Measurements from ENCODE around the gene CLSTN2.

The CLSTN2 gene

GRCh38 chr3:140552403-140552802, 617.4 kb downstream of the CLSTN2 start:
- no peak for DNase-seq (ENCODE audit: low spot score)

- DNase-seq (ENCODE audit: low spot score): no peak
Measured at GRCh38 chr3:140552898-140553297, 617.9 kb downstream of the CLSTN2 start.

GRCh38 chr3:140553591-140553990, 618.6 kb downstream of the CLSTN2 start:
- DNase-seq (ENCODE audit: low spot score): no peak

GRCh38 chr3:140555666-140556065, 620.7 kb downstream of the CLSTN2 start:
- DNase-seq (ENCODE audit: low spot score): no peak

GRCh38 chr3:140557476-140557875, 622.5 kb downstream of the CLSTN2 start:
- DNase-seq (ENCODE audit: low spot score): no peak

GRCh38 chr3:140559546-140559945, 624.6 kb downstream of the CLSTN2 start:
- DNase-seq (ENCODE audit: low spot score): no peak

- DNase-seq (ENCODE audit: low spot score): no peak
Measured at GRCh38 chr3:140563206-140563760, 628.3 kb downstream of the CLSTN2 start.

GRCh38 chr3:140568131-140568530, 633.1 kb downstream of the CLSTN2 start:
- DNase-seq (ENCODE audit: low spot score): peak; percentile 67

- peak; percentile 77 for DNase-seq (ENCODE audit: low spot score)
Measured at GRCh38 chr3:140568842-140569520, 634.0 kb downstream of the CLSTN2 start.

- no peak for DNase-seq (ENCODE audit: low spot score)
Measured at GRCh38 chr3:140570602-140571001, 635.6 kb downstream of the CLSTN2 start.

- no peak for DNase-seq (ENCODE audit: low spot score)
Measured at GRCh38 chr3:140571836-140572235, 636.9 kb downstream of the CLSTN2 start.

- no peak for DNase-seq (ENCODE audit: low spot score)
Measured at GRCh38 chr3:140572334-140572733, 637.3 kb downstream of the CLSTN2 start.

- DNase-seq (ENCODE audit: low spot score): no peak
Measured at GRCh38 chr3:140573011-140573410, 638.0 kb downstream of the CLSTN2 start.

- no peak for DNase-seq (ENCODE audit: low spot score)
Measured at GRCh38 chr3:140574375-140574774, 639.4 kb downstream of the CLSTN2 start.

- DNase-seq (ENCODE audit: low spot score): no peak
Measured at GRCh38 chr3:140576449-140576848, 641.5 kb downstream of the CLSTN2 start.

- no peak for DNase-seq (ENCODE audit: low spot score)
Measured at GRCh38 chr3:140577911-140578310, 642.9 kb downstream of the CLSTN2 start.

GRCh38 chr3:140579260-140579659, 644.3 kb downstream of the CLSTN2 start:
- no peak for DNase-seq (ENCODE audit: low spot score)

- DNase-seq (ENCODE audit: low spot score): no peak
Measured at GRCh38 chr3:140580746-140581145, 645.8 kb downstream of the CLSTN2 start.

- no peak for DNase-seq (ENCODE audit: low spot score)
Measured at GRCh38 chr3:140584549-140584948, 649.6 kb downstream of the CLSTN2 start.

- DNase-seq (ENCODE audit: low spot score): no peak
Measured at GRCh38 chr3:140585828-140586227, 650.8 kb downstream of the CLSTN2 start.

GRCh38 chr3:140586311-140586710, 651.3 kb downstream of the CLSTN2 start:
- DNase-seq (ENCODE audit: low spot score): no peak

GRCh38 chr3:140588558-140588957, 653.6 kb downstream of the CLSTN2 start:
- no peak for DNase-seq (ENCODE audit: low spot score)

- DNase-seq (ENCODE audit: low spot score): no peak
Measured at GRCh38 chr3:140593766-140594165, 658.8 kb downstream of the CLSTN2 start.

- no peak for DNase-seq (ENCODE audit: low spot score)
Measured at GRCh38 chr3:140595295-140595694, 660.3 kb downstream of the CLSTN2 start.

All from pons (tissue), 1 donor.